AG04450 (cell line): Measurements from ENCODE around the gene PKN2. TPM values are rescaled to one million over a fixed set of nuclear protein-coding genes. Genes with fewer than 3 reads are reported as not detected.
"Not testable (repeated sequence)": the region's sequence is repeated elsewhere in the genome, so short reads cannot be mapped to it uniquely, and the experiment has no call there.

Experiments
- CTCF ChIA-PET: fragments of 300-600, 350-600 bp; formaldehyde crosslinking; extraction: SDS; loops from one replicate; lab custom pipeline; 2022; ENCODE audit warnings: antibody characterized with exemption, inconsistent platforms; lab: Charles Lee
- POLR2A ChIA-PET: fragments of 350-600 bp; formaldehyde crosslinking; extraction: SDS; loops from one replicate; lab custom pipeline; 2021; ENCODE audit warnings: antibody characterized with exemption, inconsistent platforms; lab: Yijun Ruan, JAX
- DNase-seq: peaks from one replicate; pipeline ENCODE4 v3.0.0-alpha.2; 2011; ENCODE audit warnings: low read depth, low spot score
- H3K27ac ChIP-seq: one replicate; pipeline ENCODE4 v1.5.1; 2012; ENCODE audit warnings: low read depth, low read length, control low read depth
- H3K27me3 ChIP-seq: one replicate; pipeline ENCODE4 v1.6.0; 2012; ENCODE audit warnings: low read length; ENCODE audit not compliant: control insufficient read depth, insufficient read depth
- H3K4me3 ChIP-seq: 2 replicates; pipeline ENCODE4 v1.5.1; 2011; ENCODE audit warnings: mild to moderate bottlenecking, low read depth, low read length, control low read depth
- H3K9me3 ChIP-seq: 2 replicates; pipeline ENCODE4 v1.5.1; 2012; ENCODE audit warnings: low read length; ENCODE audit not compliant: control insufficient read depth, insufficient read depth
- CTCF ChIP-seq: IDR thresholded peaks from 2 replicates; pipeline ENCODE4 v1.5.1; 2011; ENCODE audit warnings: low read depth, low read length, control low read depth, inconsistent platforms
- polyA plus RNA-seq: library from polyadenylated mRNA; depleted of rRNA; stranded (reverse); fragments of >200 nt; gene quantifications from 2 replicates; pipeline ENCODE4 v1.2.3, GENCODE V29; 2011

The PKN2 gene
- polyA plus RNA-seq, 1 experiment = 35.9 TPM

- POLR2A ChIA-PET = no interaction called here
- Histone ChIP-seq H3K27me3 (no peaks in the 10 kb centered on the region), H3K27ac (no peak overlapping the region), H3K9me3 (no peaks in the 10 kb centered on the region), H3K4me3 (no peak overlapping the region)
- CTCF ChIA-PET = no interaction called here
- TF ChIP-seq CTCF = no peak
- DNase-seq = no peak
Measured at GRCh38 chr1:88708011-88708410, 23.9 kb downstream of the PKN2 start.

- H3K9me3 ChIP-seq, POLR2A ChIA-PET, H3K27me3 ChIP-seq, H3K27ac ChIP-seq, CTCF ChIA-PET, H3K4me3 ChIP-seq, DNase-seq: not testable (repeated sequence)
Measured at GRCh38 chr1:88712907-88713306, 28.8 kb downstream of the PKN2 start.

GRCh38 chr1:88716571-88716970 is 32.5 kb downstream of the PKN2 start:
- POLR2A ChIA-PET, H3K9me3 ChIP-seq, H3K27me3 ChIP-seq, H3K27ac ChIP-seq, CTCF ChIA-PET, H3K4me3 ChIP-seq, DNase-seq: not testable (repeated sequence)

GRCh38 chr1:88722492-88722891 is 38.4 kb downstream of the PKN2 start:
- ChIA-PET CTCF (no interaction called here), POLR2A (no interaction called here)

GRCh38 chr1:88726697-88727096 is 42.6 kb downstream of the PKN2 start:
- H3K9me3 ChIP-seq = no peaks in the 10 kb centered on the region
- ChIA-PET POLR2A (no interaction called here), CTCF (no interaction called here)
- TF ChIP-seq CTCF = no peak
- H3K4me3 ChIP-seq = no peak overlapping the region
- no peak overlapping the region for H3K27ac ChIP-seq
- no peaks in the 10 kb centered on the region for H3K27me3 ChIP-seq
- no peak for DNase-seq

More at GRCh38 chr1:88722492-88722891, 38.4 kb downstream of the PKN2 start:
- Histone ChIP-seq H3K27me3 (no peaks in the 10 kb centered on the region), H3K27ac (no peak overlapping the region), H3K4me3 (no peak overlapping the region), H3K9me3 (no peaks in the 10 kb centered on the region)
- no peak for TF ChIP-seq CTCF
- DNase-seq = no peak

- Histone ChIP-seq H3K27me3 (no peaks in the 10 kb centered on the region), H3K4me3 (no peak overlapping the region), H3K9me3 (no peaks in the 10 kb centered on the region), H3K27ac (no peak overlapping the region)
- no peak for TF ChIP-seq CTCF
- POLR2A ChIA-PET = no interaction called here
- DNase-seq = no peak
- CTCF ChIA-PET = no interaction called here
Measured at GRCh38 chr1:88727205-88727604, 43.1 kb downstream of the PKN2 start.
